HCT116 (cell line): ENCODE data around the gene KLHL5. TPM values are rescaled to one million over a fixed set of nuclear protein-coding genes. Genes with fewer than 3 reads are reported as not detected.
A peak's percentile ranks its signal among the peaks of the same experiment; 100 is the strongest.

Experiments
- ATAC-seq: fragments of 200-7000 bp; cut with Tn5 transposase; 2 replicates; pipeline ENCODE4 v1.9.1; 2020; ENCODE audit warnings: mild to moderate bottlenecking, moderate library complexity
- BruUV-seq: library from RNA; stranded (reverse); fragments of 400-500 nt; replicated peaks from 2 replicates; lab custom pipeline; 2021; lab: Mats Ljungman, UMichigan
- CTCF ChIA-PET: fragments of 300-600 bp; sonication (Branson Sonifier 250); formaldehyde crosslinking; loops from one replicate; lab custom pipeline; 2021; ENCODE audit warnings: antibody characterized with exemption; lab: Charles Lee
- POLR2A ChIA-PET: fragments of 300-600, 350-600 bp; sonication (Branson Sonifier 250); formaldehyde crosslinking; loops from one replicate; lab custom pipeline; 2021; ENCODE audit warnings: antibody characterized with exemption; lab: Charles Lee
- RAD21 ChIA-PET, 2 experiments: fragments of 300-600 bp; sonication (Branson Sonifier 250); formaldehyde crosslinking; loops; one replicate each; lab custom pipeline; 2023; ENCODE audit warnings: low total read pairs in 2 of 2; ENCODE audit not compliant: uncharacterized antibody in 2 of 2, unreplicated experiment in 2 of 2, low non-redundant PET in 1 of 2; lab: Charles Lee
- DNase-seq: peaks from one replicate; pipeline ENCODE4 v3.0.0-alpha.2; 2010; ENCODE audit warnings: low read depth, low spot score
- H2AFZ ChIP-seq: fragments of 200-600 bp; shearing (Covaris generic), sonication (generic); 2 replicates; pipeline ENCODE4 v1.6.1; 2017; ENCODE audit warnings: low read depth, mixed run types, mixed read lengths, antibody characterized with exemption, low read length; ENCODE audit not compliant: poor library complexity, severe bottlenecking
- H3K27ac ChIP-seq: 2 replicates; pipeline ENCODE4 v1.5.1; 2012; ENCODE audit warnings: low read depth, low read length
- H3K27me3 ChIP-seq: fragments of 200-600 bp; sonication (generic); 2 replicates; pipeline ENCODE4 v1.6.1; 2016; ENCODE audit warnings: mixed run types, low read length, mixed read lengths; ENCODE audit not compliant: insufficient read depth
- H3K36me3 ChIP-seq, 2 experiments: fragments of 200-500 bp in 1 of 2; fragments of 200-600 bp in 1 of 2; sonication (Bioruptor generic) in 1 of 2; sonication (generic) in 1 of 2; 2 replicates each; pipeline versions ENCODE4 v1.5.1 to v1.6.1; 2014 to 2016; ENCODE audit warnings: low read length in 2 of 2, inconsistent platforms in 1 of 2, mixed read lengths in 1 of 2, mixed run types in 1 of 2; ENCODE audit not compliant: insufficient read depth in 2 of 2, control insufficient read depth in 1 of 2
- H3K4me1 ChIP-seq, 2 experiments: fragments of 200-600 bp in 1 of 2; sonication (generic) in 1 of 2; 2 replicates each; pipeline versions ENCODE4 v1.5.1 to v1.6.1; 2012 to 2017; ENCODE audit warnings: low read length in 2 of 2, inconsistent platforms in 1 of 2, mild to moderate bottlenecking in 1 of 2, mixed read lengths in 1 of 2, mixed run types in 1 of 2, moderate library complexity in 1 of 2; ENCODE audit not compliant: insufficient read depth in 2 of 2, control insufficient read depth in 1 of 2
- H3K4me2 ChIP-seq: fragments of 200-600 bp; sonication (generic); 2 replicates; pipeline ENCODE4 v1.6.1; 2017; ENCODE audit warnings: mixed run types, low read length, mixed read lengths
- H3K4me3 ChIP-seq, 2 experiments: fragments of 200-600 bp in 1 of 2; sonication (generic) in 1 of 2; replicated peaks in 1 of 2; 2 replicates each; pipeline ENCODE4 v1.5.1; 2011 to 2016; ENCODE audit warnings: low read length in 2 of 2, control low read depth in 1 of 2, low read depth in 1 of 2, mild to moderate bottlenecking in 1 of 2, mixed read lengths in 1 of 2, mixed run types in 1 of 2
- H3K79me2 ChIP-seq: fragments of 200-600 bp; sonication (generic); 2 replicates; pipeline ENCODE4 v1.6.1; 2017; ENCODE audit warnings: mild to moderate bottlenecking, mixed run types, low read length, moderate library complexity, mixed read lengths; ENCODE audit not compliant: insufficient read depth
- H3K9ac ChIP-seq: fragments of 200-600 bp; sonication (generic); 2 replicates; pipeline ENCODE4 v1.6.1; 2016; ENCODE audit warnings: low read length, mixed read lengths
- H3K9me2 ChIP-seq: fragments of 200-600 bp; sonication (generic), shearing (Covaris generic); 2 replicates; pipeline ENCODE4 v1.6.1; 2017; ENCODE audit warnings: mixed run types, mild to moderate bottlenecking, moderate library complexity; ENCODE audit not compliant: insufficient read depth
- H3K9me3 ChIP-seq, 2 experiments: fragments of 200-500 bp in 1 of 2; fragments of 200-600 bp in 1 of 2; sonication (Bioruptor generic) in 1 of 2; sonication (generic) in 1 of 2; 2 replicates each; pipeline ENCODE4 v1.6.1; 2014 to 2017; ENCODE audit warnings: low read length in 2 of 2, mixed read lengths in 2 of 2, inconsistent platforms in 1 of 2, low read depth in 1 of 2, mild to moderate bottlenecking in 1 of 2, mixed run types in 1 of 2, moderate library complexity in 1 of 2; ENCODE audit not compliant: control insufficient read depth in 1 of 2, insufficient read depth in 1 of 2
- H4K20me1 ChIP-seq: fragments of 200-600 bp; sonication (generic), shearing (Covaris generic); 2 replicates; pipeline ENCODE4 v1.6.1; 2017; ENCODE audit warnings: mixed run types, mild to moderate bottlenecking, moderate library complexity; ENCODE audit not compliant: insufficient read depth
- CTCF ChIP-seq, 3 experiments: fragments of 200-600 bp in 1 of 3; sonication (generic) in 1 of 3; IDR thresholded peaks in 2 of 3; conservative IDR thresholded peaks in 1 of 3; 2 replicates each; pipeline ENCODE4 v1.5.1; 2012 to 2017; ENCODE audit warnings: low read depth in 2 of 3, low read length in 2 of 3, antibody characterized with exemption in 1 of 3, borderline replicate concordance in 1 of 3, control low read depth in 1 of 3, mild to moderate bottlenecking in 1 of 3, mixed read lengths in 1 of 3, mixed run types in 1 of 3, moderate library complexity in 1 of 3; ENCODE audit not compliant: insufficient read depth in 1 of 3
- FOSL1 ChIP-seq: IDR thresholded peaks from 2 replicates; pipeline ENCODE4 v1.6.1; 2012; ENCODE audit warnings: low read depth
- JUND ChIP-seq: IDR thresholded peaks from 2 replicates; pipeline ENCODE4 v1.6.1; 2012
- RAD21 ChIP-seq: IDR thresholded peaks from 2 replicates; pipeline ENCODE4 v1.6.1; 2012; ENCODE audit warnings: low read depth, mild to moderate bottlenecking
- REST ChIP-seq: IDR thresholded peaks from 2 replicates; pipeline ENCODE4 v1.6.1; 2012; ENCODE audit warnings: low read depth
- SIN3A ChIP-seq: IDR thresholded peaks from 2 replicates; pipeline ENCODE4 v1.6.1; 2012; ENCODE audit warnings: low read depth
- SP1 ChIP-seq: IDR thresholded peaks from 2 replicates; pipeline ENCODE4 v1.6.1; 2012; ENCODE audit warnings: low read depth
- YY1 ChIP-seq: IDR thresholded peaks from 2 replicates; pipeline ENCODE4 v1.6.1; 2011; ENCODE audit warnings: low read length, low read depth, moderate library complexity, mild to moderate bottlenecking; ENCODE audit not compliant: insufficient replicate concordance; ENCODE audit errors: extremely low read depth
- intact Hi-C: fragments of 100-400 bp; cut with micrococcal nuclease; formaldehyde crosslinking; loops from 2 replicates; pipeline ENCODE4 v1.10.0; 2022
- total RNA-seq: library from RNA; stranded (reverse); gene quantifications from one replicate; pipeline ENCODE4 v1.2.1, GENCODE V29; 2021; ENCODE audit not compliant: unreplicated experiment

The KLHL5 gene
- total RNA-seq, 1 experiment from 2014 or later, result 20.8 TPM

GRCh38 chr4:39023059-39023458 lies 39.0 kb upstream of the KLHL5 start (continued):
- TF ChIP-seq REST, result no peak
- no peak for TF ChIP-seq SP1
- no peak for TF ChIP-seq CTCF (IDR thresholded peaks at IDR 0.05 in 2 of 3, conservative IDR thresholded peaks at IDR 0.05 in 1 of 3; ENCODE audit: borderline replicate concordance in 1 of 3, insufficient read depth in 1 of 3, low read depth in 2 of 3, low read length in 2 of 3)
- no peak for TF ChIP-seq FOSL1
- TF ChIP-seq RAD21, result no peak

GRCh38 chr4:39024311-39024865 lies 37.6 kb upstream of the KLHL5 start:
- ChIA-PET POLR2A (interaction anchor here (0.7 kb wide), 1 partner anchor 435 kb away, joined by 5 read pairs; the partner anchor contains the start of genes LIAS and RPL9), CTCF (no interaction called here)
- no peak overlapping the region for H3K4me3 ChIP-seq

More at GRCh38 chr4:39024311-39024865, 37.6 kb upstream of the KLHL5 start:
- DNase-seq, result no peak
- TF ChIP-seq JUND (no peak), SIN3A (no peak), YY1 (no peak)
- TF ChIP-seq, all 23 proteins: peak for 0
- Histone ChIP-seq H3K9me3 (no peaks in the 10 kb centered on the region), H3K9ac (no peak overlapping the region), H3K79me2 (no peaks in the 10 kb centered on the region), H2AFZ (peak overlapping the region; percentile 41), H3K27me3 (no peaks in the 10 kb centered on the region), H4K20me1 (no peaks in the 10 kb centered on the region), H3K4me2 (peak overlapping the region; percentile 43; the same call in 1 of the 2 replicates), H3K36me3 (no peaks in the 10 kb centered on the region), H3K27ac (no peak overlapping the region), H3K4me1 (peaks cover 0 to 4% of the 10 kb centered on the region in 2 experiments; a peak in 1 of 4 replicates), H3K9me2 (no peaks in the 10 kb centered on the region)
- RAD21 ChIA-PET, result interaction anchor here in 1 of 2 experiments (0.7 kb wide), 1 partner anchor 111 kb away, joined by 3 read pairs; no protein-coding TSS in a partner anchor
- intact Hi-C loops, result no loop called here
- no peak for ATAC-seq
- no TSS peak for BruUV-seq
